CD4-positive, alpha-beta T cell treated with Interferon alpha-2 for 1 hour (primary cell): Measurements from ENCODE around the gene SLC24A3.
"Not testable (repeated sequence)": the region's sequence is repeated elsewhere in the genome, so short reads cannot be mapped to it uniquely, and the experiment has no call there.

Source experiments
- DNase-seq, 2 donors: peaks; one replicate each; pipeline ENCODE4 v3.0.0-alpha.2; 2020 to 2022

The SLC24A3 gene

GRCh38 chr20:19727251-19727847 lies 514.9 kb downstream of the SLC24A3 start:
- DNase-seq = no peak

- DNase-seq = no peak
Measured at GRCh38 chr20:19729672-19730071, 517.2 kb downstream of the SLC24A3 start.

- no peak for DNase-seq
Measured at GRCh38 chr20:19730706-19731105, 518.3 kb downstream of the SLC24A3 start.

- no peak for DNase-seq
Measured at GRCh38 chr20:19734811-19735210, 522.4 kb downstream of the SLC24A3 start.

- peak in 1 of 2 donors; percentile 54 for DNase-seq
Measured at GRCh38 chr20:19735446-19735845, 523.0 kb downstream of the SLC24A3 start.

- DNase-seq = peak; percentile 11 to 54
Measured at GRCh38 chr20:19737025-19737424, 524.6 kb downstream of the SLC24A3 start.

GRCh38 chr20:19738951-19739350 lies 526.5 kb downstream of the SLC24A3 start:
- DNase-seq = no peak

- DNase-seq = no peak
Measured at GRCh38 chr20:19739351-19739750, 526.9 kb downstream of the SLC24A3 start.

- no peak for DNase-seq
Measured at GRCh38 chr20:19740512-19740911, 528.1 kb downstream of the SLC24A3 start.

GRCh38 chr20:19741924-19742323 lies 529.5 kb downstream of the SLC24A3 start:
- DNase-seq = no peak

- DNase-seq = peak in 1 of 2 donors; percentile 36
Measured at GRCh38 chr20:19742974-19743639, 530.7 kb downstream of the SLC24A3 start.

- DNase-seq = no peak
Measured at GRCh38 chr20:19743640-19743995, 531.2 kb downstream of the SLC24A3 start.

GRCh38 chr20:19745106-19745505 lies 532.7 kb downstream of the SLC24A3 start:
- DNase-seq = no peak

GRCh38 chr20:19745584-19745983 lies 533.1 kb downstream of the SLC24A3 start:
- DNase-seq = no peak

- DNase-seq = no peak
Measured at GRCh38 chr20:19746396-19746795, 534.0 kb downstream of the SLC24A3 start.

GRCh38 chr20:19747903-19748302 lies 535.5 kb downstream of the SLC24A3 start:
- no peak for DNase-seq

- DNase-seq = no peak
Measured at GRCh38 chr20:19748681-19749080, 536.2 kb downstream of the SLC24A3 start.

GRCh38 chr20:19749618-19750071 lies 537.2 kb downstream of the SLC24A3 start:
- no peak for DNase-seq

GRCh38 chr20:19750101-19750606 lies 537.7 kb downstream of the SLC24A3 start:
- DNase-seq = no peak

GRCh38 chr20:19750907-19751636 lies 538.6 kb downstream of the SLC24A3 start:
- DNase-seq = no peak

- DNase-seq = not testable (repeated sequence)
Measured at GRCh38 chr20:19754201-19754600, 541.8 kb downstream of the SLC24A3 start.

GRCh38 chr20:19756761-19757486 lies 544.5 kb downstream of the SLC24A3 start:
- DNase-seq = no peak

- DNase-seq = peak; percentile 9 to 59
Measured at GRCh38 chr20:19757487-19758132, 545.2 kb downstream of the SLC24A3 start.
